K562 (cell line): ENCODE results near the gene ALDH7A1. TPM values are rescaled to one million over a fixed set of nuclear protein-coding genes. Genes with fewer than 3 reads are reported as not detected.

Experiments used
- ATF7 ChIP-seq: fragments of 450-650 bp; IDR thresholded peaks from 2 replicates; pipeline ENCODE4 v1.7.1; 2014; ENCODE audit warnings: mild to moderate bottlenecking, moderate library complexity
- CTBP1 ChIP-seq: fragments of 450-650 bp; IDR thresholded peaks from 2 replicates; pipeline ENCODE4 v1.6.1; 2016; ENCODE audit warnings: borderline replicate concordance
- CTCF ChIP-seq, 3 experiments: IDR thresholded peaks in 2 of 3; conservative IDR thresholded peaks in 1 of 3; 2 replicates each; pipeline ENCODE4 v1.5.1; 2011 to 2012; ENCODE audit warnings: low read length in 3 of 3, mild to moderate bottlenecking in 3 of 3, control low read depth in 2 of 3, improper control_type of control experiment in 1 of 3, inconsistent platforms in 1 of 3, low read depth in 1 of 3, mixed read lengths in 1 of 3, moderate library complexity in 1 of 3; ENCODE audit not compliant: insufficient read depth in 2 of 3
- EHMT2 ChIP-seq: fragments of 450-650 bp; IDR thresholded peaks from 2 replicates; pipeline ENCODE4 v1.6.1; 2018; ENCODE audit warnings: antibody characterized with exemption
- ELK1 ChIP-seq: sonication (generic); formaldehyde crosslinking; IDR thresholded peaks from 2 replicates; pipeline ENCODE4 v1.8.1; 2022; ENCODE audit warnings: missing genetic modification reagents
- EP300 ChIP-seq: IDR thresholded peaks from 2 replicates; pipeline ENCODE4 v1.6.1; 2012; ENCODE audit warnings: low read length, improper control_type of control experiment
- ESRRA ChIP-seq: fragments of 450-650 bp; IDR thresholded peaks from 2 replicates; pipeline ENCODE4 v1.6.1; 2014; ENCODE audit warnings: low read depth, mild to moderate bottlenecking, moderate library complexity, borderline replicate concordance
- FOSL1 ChIP-seq: fragments of 200-800 bp; sonication (Bioruptor generic); conservative IDR thresholded peaks from 2 replicates; pipeline ENCODE4 v1.6.1; 2016; ENCODE audit warnings: missing genetic modification characterization, missing compliant biosample characterization
- HMGXB4 ChIP-seq: sonication (generic); formaldehyde crosslinking; IDR thresholded peaks from 2 replicates; pipeline ENCODE4 v1.8.1; 2023; ENCODE audit warnings: mild to moderate bottlenecking, missing genetic modification reagents
- HNRNPL ChIP-seq: fragments of 200-400 bp; formaldehyde crosslinking; IDR thresholded peaks from 2 replicates; pipeline ENCODE4 v1.6.1; 2017; ENCODE audit warnings: low read depth, mild to moderate bottlenecking, low read length
- MECOM ChIP-seq: fragments of 250-450 bp; sonication (Bioruptor Pico); IDR thresholded peaks from 2 replicates; pipeline ENCODE4 v1.8.0; 2022; ENCODE audit warnings: inconsistent platforms
- MTF1 ChIP-seq: fragments of 250-450 bp; sonication (Bioruptor Pico); IDR thresholded peaks from 2 replicates; pipeline ENCODE4 v1.9.0; 2021; ENCODE audit warnings: moderate library complexity, mild to moderate bottlenecking, inconsistent platforms, borderline replicate concordance
- POLR2H ChIP-seq: IDR thresholded peaks from 2 replicates; pipeline ENCODE4 v1.6.1; 2016; ENCODE audit warnings: missing genetic modification characterization, low read depth, mild to moderate bottlenecking, control low read depth, missing compliant biosample characterization, moderate library complexity
- TCF3 ChIP-seq: sonication (generic); formaldehyde crosslinking; IDR thresholded peaks from 2 replicates; pipeline ENCODE4 v1.4.0; 2020; ENCODE audit warnings: mild to moderate bottlenecking, missing genetic modification reagents
- TFAP4 ChIP-seq: sonication (generic); formaldehyde crosslinking; IDR thresholded peaks from 2 replicates; pipeline ENCODE4 v1.8.0; 2022; ENCODE audit warnings: missing genetic modification reagents, mild to moderate bottlenecking, moderate library complexity, borderline replicate concordance
- XRCC4 ChIP-seq: IDR thresholded peaks from one replicate; pipeline ENCODE4 v1.6.1; 2011; ENCODE audit not compliant: insufficient read depth, insufficient read length; ENCODE audit errors: extremely low read depth
- ZBTB12 ChIP-seq: fragments of 250-450 bp; sonication (Bioruptor Pico); IDR thresholded peaks from 2 replicates; pipeline ENCODE4 v1.4.0; 2020
- ZBTB7A ChIP-seq: IDR thresholded peaks from 2 replicates; pipeline ENCODE4 v1.6.1; 2011; ENCODE audit warnings: low read depth, mild to moderate bottlenecking, low read length, moderate library complexity, borderline replicate concordance; ENCODE audit not compliant: control insufficient read depth
- ZFX ChIP-seq: sonication (generic); formaldehyde crosslinking; IDR thresholded peaks from 2 replicates; pipeline ENCODE4 v1.8.0; 2022; ENCODE audit warnings: mild to moderate bottlenecking, missing genetic modification reagents, moderate library complexity
- ZNF347 ChIP-seq: fragments of 450-650 bp; formaldehyde crosslinking; IDR thresholded peaks from 2 replicates; pipeline ENCODE4 v1.4.0; 2020; ENCODE audit warnings: low read depth, mild to moderate bottlenecking, moderate library complexity
- polyA plus RNA-seq, 8 experiments: library from polyadenylated mRNA; depleted of rRNA in 4 of 8; stranded (reverse) in 5 of 8; unstranded in 3 of 8; fragments of >200 nt; fragmentation: Nextera tagmentation in 2 of 8; fragmentation: Illumina TruSeq in 1 of 8; extraction: Ambion mirVana in 2 of 8; extraction: Trizol in 1 of 8; gene quantifications; 2 replicates each; pipeline versions ENCODE4 v1.2.1 to v1.2.3, GENCODE V29; 2011 to 2014; ENCODE audit warnings: inconsistent platforms in 1 of 8, missing spikeins in 1 of 8
- total RNA-seq, 7 experiments: library from RNA; depleted of rRNA in 6 of 7; stranded (reverse); fragments of >200 nt in 6 of 7; fragmentation: Illumina TruSeq in 2 of 7; extraction: Trizol in 2 of 7; gene quantifications; 2 replicates each; pipeline versions ENCODE4 v1.2.1 to v1.2.3, GENCODE V29; 2011 to 2021; ENCODE audit warnings: low replicate concordance in 1 of 7

ALDH7A1 gene
- total and polyA plus RNA-seq, 9 of the 15 experiments (the other 6 are each of a cell fraction or from before 2014, with no cell fraction given), result 0.04 to 0.49 TPM; not detected in 7

- TF ChIP-seq HMGXB4 (CRISPR knock-in tag) (peak; percentile 67), ZBTB12 (CRISPR knock-in tag) (0 out of 2 replicates have a peak, but pooled peaks have one; percentile 23), ELK1 (CRISPR knock-in tag) (no peak), ESRRA (peak; percentile 63; the same call in 1 of the 2 replicates), POLR2H (no peak), MTF1 (CRISPR knock-in tag) (no peak), EP300 (0 out of 2 replicates have a peak, but pooled peaks have one; percentile 23), ZNF347 (CRISPR knock-in tag) (no peak), ZFX (CRISPR knock-in tag) (peak; percentile 78), ATF7 (peak; percentile 60; the same call in 1 of the 2 replicates), MECOM (no peak), EHMT2 (peak; percentile 94), HNRNPL (0 out of 2 replicates have a peak, but pooled peaks have one; percentile 26), CTBP1 (peak; percentile 74), CTCF (IDR thresholded peaks at IDR 0.05 in 2 of 3, conservative IDR thresholded peaks at IDR 0.05 in 1 of 3; ENCODE audit: insufficient read depth in 2 of 3, low read depth in 1 of 3, low read length in 3 of 3) (peak; percentile 87 to 92 (median 90)), TFAP4 (peak; percentile 75), TCF3 (CRISPR knock-in tag) (peak; percentile 21; the same call in 1 of the 2 replicates), XRCC4 (no peak), ZBTB7A (peak; percentile 58; the same call in 1 of the 2 replicates), FOSL1 (tag) (peak; percentile 45; the same call in 1 of the 2 replicates)
Observed at GRCh38 chr5:126600631-126601511, 5.9 kb upstream of the ALDH7A1 start, which contains the start of gene PHAX (continued).
